ENCODE measurements around the gene ST6GALNAC3.

Gene ST6GALNAC3

DNA sequence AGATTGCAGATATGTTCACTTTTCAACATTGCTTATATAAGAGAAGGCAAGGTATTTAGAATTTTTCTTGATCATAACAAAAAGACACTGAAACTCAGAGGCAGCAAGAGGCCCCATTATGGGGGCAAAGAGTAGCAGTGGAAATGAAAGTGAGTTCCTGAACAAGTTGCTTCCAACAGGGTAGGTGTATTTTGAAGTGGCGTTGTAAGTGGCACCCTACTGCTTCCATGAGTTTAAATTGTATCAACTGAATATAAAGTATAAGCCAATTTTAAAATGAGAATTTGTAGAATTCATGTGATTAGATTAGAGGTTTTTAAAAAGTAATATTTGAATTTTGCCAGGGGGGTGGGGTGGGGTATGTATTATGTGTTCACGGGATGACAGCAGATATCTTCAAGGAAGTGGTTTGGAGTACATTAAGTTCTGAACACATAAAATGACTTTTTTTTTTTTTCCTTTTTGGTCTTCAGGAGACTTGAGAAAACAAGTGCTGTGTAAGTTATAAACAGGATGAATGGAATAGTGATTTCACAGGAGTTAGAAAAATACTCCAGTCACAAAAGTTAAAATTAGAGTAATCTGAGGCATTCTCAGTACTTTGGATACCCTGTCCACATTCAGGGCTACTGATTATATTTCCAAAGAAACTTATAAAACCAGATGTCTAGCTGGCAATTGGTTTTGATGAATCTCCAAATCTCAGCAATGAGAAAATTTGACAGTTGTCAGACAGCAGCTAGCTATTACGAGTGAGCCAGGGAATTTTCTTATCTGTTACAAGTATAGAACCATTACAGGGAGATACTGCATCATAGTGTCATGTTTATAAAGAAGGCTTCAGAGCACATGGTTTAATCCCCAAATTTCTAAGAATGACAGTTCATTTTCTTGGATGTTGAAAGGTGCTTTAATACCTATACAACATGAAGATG lies 182.0 kb downstream of the ST6GALNAC3 start:
- no peak for DNase-seq

DNA sequence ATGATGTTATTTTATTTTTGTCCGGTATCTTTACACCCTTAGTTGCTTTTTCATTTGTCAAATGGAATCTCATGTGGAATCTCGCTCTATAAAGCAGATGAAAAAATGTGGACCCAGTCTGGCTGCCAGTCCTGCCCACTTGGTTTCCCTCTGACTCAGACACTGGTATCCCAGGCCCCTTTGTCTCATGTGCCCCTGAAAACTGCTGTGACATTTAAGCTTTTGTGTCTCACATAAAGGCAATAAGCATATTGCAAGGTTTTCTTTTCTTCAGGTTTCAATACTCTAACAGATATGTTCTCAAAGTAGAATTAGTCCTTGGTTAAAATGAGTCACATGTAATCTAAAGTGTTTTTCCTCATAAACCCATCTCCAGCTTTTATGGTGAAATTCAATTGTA lies 183.3 kb downstream of the ST6GALNAC3 start:
- no peak for DNase-seq

DNA sequence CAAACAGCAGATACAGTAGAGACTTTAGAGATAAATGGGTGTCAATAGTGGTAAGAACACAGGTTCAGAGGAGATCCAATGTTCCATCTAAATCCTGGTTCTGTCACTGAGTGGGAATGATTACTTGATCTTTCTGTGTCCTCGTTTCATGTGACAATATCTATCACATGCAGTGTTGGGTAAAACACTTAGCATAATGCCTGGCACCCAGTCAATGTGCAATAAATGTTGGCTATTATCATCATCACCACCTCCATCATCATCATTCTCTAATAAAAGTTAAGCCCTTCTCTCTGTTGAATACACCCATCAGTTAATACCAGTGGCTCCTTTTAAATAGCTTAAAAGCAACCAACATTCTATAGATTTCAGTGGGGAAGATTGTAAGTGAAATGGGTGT lies 184.7 kb downstream of the ST6GALNAC3 start:
- DNase-seq, result no peak

DNA sequence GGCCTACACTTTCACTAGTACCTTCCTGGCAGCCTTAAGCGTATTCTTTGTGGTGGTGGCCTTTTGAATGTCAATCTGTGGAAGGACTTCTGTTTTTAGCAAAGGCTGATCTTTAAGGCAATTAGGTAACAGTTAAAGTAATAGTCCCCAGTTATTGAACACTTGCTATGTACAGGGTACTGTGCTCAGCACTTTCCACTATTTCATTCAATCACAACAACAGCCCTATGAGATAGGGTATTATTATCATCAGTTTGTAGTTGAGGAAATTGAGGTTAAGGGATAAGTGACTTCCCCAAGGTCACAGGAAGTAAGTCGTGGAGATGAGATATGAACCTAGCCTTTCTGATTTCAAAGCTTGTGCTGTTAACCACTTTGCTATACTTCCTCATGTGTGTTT lies 185.7 kb downstream of the ST6GALNAC3 start:
- no peak for DNase-seq

DNA sequence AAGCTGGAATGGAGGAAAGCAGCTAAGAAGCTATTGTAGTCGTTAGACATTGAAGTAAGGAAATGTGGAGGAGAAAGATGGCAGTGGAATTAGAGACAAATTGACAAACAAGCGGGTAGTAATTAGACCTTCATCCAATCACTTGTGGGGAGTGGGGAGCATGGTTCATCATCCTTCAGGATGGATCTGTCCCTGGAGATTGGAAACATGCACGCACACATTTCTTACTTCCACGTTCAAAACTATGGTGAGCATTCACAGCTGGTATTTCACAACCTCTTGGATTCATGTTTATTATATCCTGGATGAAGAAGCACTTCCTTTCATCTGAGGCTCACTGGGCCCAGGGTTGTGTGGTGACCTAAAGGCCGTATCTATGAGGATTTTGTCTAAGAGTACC lies 188.1 kb downstream of the ST6GALNAC3 start:
- DNase-seq, result no peak

DNA sequence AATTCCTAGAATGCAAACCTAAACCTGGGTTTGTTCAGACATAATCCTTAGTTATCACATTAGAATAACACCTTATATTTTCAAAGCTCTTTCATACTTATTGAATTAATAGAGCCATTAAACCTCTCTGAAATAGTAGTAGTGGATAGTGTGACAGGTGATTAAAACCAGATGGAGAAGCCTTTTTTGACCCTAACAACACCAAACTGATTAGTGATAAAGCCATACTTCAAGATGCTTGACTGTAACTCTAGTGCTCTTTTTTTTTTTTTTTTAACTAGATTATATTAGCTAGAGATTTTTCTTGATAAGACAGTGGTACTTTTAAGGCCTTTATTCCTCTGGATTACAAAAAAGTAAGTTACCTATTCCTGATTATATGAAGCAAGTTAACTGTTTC lies 190.1 kb downstream of the ST6GALNAC3 start:
- no peak for DNase-seq

DNA sequence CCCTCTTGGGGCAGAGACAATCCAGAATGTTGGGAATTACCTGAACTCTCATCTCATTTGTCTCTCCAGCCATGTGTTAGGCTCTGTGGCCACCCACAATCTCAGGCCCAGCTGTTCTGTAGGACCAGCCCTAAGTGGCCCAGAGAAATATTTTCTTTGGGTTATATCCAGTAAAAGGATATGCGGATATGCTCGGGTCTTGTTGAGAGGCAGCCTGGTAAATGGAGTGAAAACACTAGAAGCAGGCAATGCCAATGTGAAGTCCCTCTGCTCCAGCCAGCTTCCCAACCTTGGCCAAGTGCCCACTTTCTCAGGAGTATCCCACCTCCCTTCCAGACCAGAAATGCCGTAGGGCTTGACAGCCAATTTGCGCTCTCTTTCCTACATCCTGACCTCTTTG lies 192.2 kb downstream of the ST6GALNAC3 start:
- no peak for DNase-seq

DNA sequence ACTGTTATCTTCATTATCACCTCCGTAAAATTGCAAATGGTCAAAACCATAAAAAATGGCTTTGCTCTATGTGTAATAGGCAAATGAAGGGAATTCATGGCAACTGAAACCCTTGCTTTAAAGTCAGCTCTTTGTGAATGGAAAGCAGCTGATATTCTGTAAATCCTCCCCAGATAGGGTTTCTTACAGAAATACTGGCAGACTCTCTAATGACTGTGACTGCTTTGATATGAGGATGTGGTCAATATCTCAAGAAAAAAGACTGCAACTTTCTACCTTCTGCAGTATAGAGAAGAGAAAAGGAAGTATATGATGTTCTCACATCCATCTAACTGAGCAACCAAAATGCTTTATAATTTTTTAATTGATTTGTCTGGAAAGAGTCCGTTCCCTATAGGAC lies 193.1 kb downstream of the ST6GALNAC3 start:
- no peak for DNase-seq

DNA sequence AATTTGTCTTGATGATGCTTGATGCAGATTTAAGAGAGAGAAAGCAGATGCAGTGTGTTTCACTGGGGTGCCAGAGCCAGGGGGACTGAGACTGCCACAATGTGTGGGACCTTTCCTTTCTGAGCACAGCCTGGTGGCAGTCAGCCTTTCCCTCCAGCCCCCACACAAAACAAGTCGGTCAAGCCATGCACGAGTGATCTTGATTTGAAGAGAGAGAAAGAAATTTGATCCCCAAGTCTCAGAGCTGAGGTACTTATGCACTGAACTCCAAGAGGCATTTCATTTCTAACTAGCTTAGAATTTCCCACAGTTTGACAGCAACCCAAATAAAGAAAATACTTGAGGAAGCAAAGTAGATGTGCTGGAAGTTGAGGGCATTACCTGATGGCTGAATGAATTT lies 193.8 kb downstream of the ST6GALNAC3 start:
- DNase-seq, result no peak

DNA sequence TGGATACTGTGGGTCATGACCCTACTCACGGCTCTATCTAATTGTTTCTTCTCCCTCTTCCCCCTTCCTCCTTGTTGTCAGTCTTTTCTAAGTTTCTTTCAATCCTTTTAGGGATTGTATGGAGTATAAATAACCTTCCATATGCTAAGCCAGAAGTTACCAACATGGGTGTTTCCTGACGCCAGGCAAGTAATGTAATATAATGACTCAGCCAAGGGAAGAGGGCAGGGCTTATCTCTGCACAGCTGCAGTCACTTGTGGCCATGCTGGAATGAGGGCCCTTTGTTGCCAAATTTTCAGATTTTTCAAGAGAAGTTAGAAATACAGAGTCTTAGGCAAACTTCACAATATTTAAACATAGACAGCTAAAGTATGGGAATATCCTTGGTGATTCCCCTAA lies 194.6 kb downstream of the ST6GALNAC3 start:
- peak; percentile 48 for DNase-seq

DNA sequence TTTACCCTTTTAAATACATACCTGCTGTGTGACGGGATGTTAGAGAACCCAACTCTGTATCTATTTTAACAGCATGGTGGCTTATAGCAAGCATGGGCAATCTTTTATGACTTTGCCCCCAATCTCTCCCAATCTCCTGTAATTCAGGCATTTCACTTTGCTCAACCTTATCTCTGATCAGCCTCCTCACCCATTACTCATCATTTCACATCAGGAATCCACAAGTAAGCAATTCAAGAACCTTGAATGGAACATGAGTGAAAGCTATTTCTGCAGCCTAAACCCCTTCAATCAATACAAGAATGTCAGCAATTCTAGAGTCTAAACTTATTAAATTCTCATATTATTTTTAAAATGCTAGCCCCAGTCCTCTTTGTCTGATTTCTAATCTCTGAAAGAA lies 199.8 kb downstream of the ST6GALNAC3 start:
- no peak for DNase-seq

DNA sequence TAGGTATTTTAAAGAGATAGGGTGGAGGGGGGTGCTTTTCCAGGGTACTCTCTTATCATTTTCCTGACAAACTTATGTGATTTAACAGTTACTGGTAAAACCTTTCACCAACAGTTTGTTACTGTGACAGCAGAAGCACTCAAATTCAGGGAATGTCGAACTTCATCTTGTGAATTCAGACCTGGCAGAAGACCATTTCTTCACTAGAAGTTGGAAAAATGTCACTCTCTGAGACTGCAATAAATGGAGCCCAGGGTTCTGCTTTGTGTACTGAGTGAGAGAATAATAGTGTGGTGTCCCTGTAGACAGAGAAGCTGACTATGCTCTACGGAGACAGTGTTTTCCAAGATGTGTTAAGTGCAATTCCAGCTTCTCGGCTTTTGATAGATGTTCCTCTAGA lies 200.2 kb downstream of the ST6GALNAC3 start:
- DNase-seq, result no peak

DNA sequence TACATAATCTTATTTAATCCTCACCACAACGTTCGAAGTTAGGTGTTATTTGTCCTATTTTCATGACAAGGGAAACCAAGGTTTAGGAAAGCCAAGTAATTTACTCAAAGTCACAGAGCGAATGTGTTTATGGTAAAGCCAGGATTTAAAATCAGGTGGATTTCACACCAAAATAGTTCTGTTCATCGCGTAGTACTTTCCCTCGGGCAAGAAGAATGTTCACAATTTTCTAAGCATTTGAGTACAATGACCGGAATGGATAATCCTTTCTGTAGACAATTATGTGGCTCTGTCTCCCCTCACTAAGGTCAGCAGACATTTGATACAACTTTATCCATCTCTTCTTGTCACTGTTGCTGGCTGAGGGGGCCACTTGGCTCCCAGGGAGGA lies 204.2 kb downstream of the ST6GALNAC3 start:
- no peak for DNase-seq

DNA sequence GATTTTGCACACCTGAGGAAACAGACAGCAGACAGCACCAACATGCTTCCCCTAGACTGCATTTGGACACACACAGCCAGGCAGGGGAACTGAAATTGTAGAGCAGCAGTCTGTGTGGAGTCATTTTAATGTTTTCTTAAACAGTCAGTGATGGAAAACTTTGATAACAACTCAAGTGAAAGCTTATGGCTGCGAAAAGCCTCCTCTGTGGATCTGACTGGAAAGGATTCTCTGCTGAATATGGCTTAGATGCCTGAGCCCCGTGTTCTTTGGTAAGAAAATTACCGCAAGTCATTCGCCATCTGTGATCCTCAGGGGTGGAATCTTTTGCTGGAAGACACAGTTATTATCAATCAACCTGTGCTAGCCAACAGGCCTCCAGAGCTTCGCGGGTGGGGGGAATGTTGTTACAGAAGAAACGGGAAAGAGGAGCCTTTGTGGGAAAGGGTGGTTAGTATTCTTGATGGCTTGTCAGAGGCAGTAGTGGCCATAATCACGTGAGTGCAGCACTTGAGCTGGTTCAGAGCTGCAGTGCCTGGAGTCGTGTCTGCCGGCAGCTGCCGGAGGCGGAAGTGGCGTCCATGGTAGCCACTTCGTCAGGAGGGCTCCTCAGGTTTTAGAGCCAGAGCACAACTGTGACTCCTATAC lies 204.7 kb downstream of the ST6GALNAC3 start:
- no peak for DNase-seq

DNA sequence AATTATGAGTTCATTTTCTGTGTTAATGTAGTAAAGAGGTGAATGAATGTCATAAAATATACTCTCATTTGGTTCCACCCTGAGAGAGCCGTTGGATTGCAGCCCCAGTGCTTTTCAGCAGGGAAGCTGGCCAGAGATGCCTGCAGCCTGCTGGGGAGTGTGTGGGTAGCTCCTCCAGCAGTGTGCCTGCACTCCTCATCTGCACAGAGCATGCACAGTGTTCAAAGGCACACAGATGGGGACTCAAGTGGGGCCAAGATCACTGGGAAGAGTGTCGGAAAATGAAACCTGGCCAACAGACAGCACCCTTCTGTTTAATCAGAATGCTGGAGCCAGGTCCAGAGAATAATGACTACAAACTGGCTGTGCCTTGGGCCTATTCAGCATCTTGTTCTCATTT lies 206.8 kb downstream of the ST6GALNAC3 start:
- DNase-seq, result peak; percentile 72

DNA sequence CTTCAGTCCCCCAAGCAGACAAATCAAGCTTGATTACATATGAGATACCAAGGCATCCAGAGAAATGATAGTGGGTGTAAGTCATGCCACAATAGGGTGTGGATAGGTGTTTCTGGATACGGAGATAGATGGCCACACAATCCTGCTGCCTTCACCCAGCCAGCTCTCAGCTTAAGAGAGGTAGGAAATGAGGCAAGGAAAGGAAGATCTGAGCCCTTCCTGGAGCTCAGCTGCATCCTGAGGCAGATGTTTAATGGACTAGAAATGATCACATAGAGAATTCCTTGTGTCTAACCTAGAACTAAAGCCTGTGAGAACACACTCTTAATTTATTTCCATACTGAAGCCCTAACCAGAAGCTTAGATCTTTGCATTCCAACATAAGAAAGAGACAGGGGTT lies 210.3 kb downstream of the ST6GALNAC3 start:
- DNase-seq, result no peak

DNA sequence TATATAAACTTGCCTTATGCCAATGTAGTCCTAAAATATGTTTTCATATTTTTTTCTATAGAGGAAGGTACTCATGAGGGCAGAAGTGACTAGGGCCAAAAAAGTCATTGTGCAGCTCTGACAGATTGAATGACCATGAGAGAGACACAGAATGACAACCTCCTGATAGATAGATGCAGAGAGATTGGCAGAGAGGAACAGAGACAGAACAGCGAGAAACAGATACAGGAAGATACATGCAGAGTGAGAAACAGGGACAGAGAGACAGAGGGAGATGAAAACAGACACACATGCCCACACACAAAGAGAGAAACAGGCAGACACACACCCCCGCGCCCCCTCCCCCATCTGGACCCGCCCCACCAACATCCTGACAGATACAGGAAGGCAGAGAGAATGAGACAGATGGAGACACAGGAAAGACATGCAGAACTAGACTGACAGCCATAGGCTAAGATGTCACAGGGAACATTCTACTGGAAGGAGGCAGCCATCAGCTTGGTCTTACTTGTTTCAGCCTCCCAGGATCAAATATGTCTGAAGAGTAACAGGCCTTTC lies 211.1 kb downstream of the ST6GALNAC3 start:
- DNase-seq, result no peak

DNA sequence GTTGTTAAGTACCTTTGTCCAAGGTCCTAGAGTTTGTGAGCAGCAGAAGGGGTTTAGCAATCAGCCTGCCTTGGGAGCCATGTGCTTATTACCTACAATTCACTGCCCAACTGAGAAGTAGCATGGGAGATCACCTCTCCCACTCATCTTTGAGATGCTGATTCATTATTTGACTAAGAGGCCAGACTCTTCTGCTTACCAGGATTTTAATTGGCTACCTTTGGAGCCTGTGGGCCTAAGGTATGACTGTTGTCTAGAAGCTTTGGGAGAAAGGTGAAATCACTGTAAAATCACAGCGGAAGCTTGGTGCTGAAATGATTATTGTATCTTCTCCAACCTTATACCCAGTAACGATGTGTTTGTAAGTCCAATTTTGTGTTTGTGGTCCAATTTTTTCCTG lies 213.4 kb downstream of the ST6GALNAC3 start:
- DNase-seq, result no peak

DNA sequence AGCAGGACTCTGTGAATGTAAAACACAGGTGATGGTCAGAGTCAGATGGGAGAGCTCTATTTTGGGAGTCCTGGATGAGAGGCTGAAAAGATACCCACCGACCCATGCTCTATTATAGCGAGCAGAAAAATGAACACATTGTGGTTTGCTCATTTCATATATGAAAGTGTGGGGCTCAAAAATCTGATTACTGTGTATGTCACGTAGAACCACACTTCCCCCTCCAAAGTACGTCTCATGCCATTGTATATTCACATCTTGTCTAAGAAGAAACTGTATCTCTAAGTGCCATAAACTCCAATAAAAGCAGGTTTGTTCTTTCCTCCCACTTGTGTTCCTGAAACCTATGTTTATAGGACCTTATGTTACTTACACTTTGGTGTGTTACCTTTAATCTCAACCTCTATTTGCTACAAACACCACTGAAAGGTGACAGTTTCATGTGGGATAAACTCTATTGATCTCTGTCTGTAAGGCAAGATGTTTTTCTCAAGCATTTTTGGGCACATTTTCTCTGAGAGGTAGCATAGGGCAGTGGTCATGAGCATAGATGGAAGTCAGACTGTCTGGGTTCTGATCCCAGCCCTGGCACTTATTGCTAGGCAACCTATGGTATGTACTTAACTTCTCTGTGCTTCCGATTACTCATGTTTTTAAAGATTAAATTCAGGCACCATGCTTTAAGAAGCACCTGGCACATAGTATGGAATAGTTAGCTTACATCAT lies 214.4 kb downstream of the ST6GALNAC3 start:
- no peak for DNase-seq

DNA sequence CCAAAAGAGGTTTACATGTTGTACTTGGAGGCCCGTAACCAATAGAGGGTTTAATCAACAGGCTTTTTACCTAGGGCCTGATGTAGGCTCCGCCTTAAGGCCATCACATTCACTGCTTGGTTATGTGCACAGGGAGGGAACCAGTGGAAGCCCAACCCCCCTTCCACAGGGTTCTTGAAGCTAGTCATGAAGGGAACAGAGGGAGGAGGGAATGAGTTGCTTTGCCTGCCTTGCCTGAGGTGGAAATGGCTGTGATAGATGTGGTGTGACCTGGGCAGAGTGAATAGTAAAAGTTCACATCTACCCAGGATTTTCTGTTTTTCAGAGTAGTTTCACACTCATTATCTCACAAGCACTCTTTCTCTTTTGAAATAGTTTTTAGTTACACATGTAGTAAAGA lies 215.1 kb downstream of the ST6GALNAC3 start:
- DNase-seq, result no peak

DNA sequence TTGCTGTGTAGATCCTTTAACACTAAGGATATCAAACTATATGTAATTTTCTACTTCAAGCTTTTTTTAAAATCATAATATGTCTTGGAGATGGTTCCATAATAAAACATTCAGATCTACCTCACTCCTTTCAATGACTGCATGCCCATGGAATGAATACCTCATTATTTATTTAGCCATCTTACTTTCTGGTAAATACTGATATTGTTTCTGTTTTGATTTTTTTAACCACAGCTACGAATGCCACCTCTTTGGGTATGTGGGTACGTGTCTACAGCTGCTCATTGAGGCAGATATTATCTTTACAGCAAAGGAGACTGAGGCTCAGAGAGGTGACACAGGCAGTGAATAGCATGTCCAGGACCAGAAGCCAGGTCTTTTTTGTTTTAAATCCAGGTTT lies 215.7 kb downstream of the ST6GALNAC3 start:
- no peak for DNase-seq

DNA sequence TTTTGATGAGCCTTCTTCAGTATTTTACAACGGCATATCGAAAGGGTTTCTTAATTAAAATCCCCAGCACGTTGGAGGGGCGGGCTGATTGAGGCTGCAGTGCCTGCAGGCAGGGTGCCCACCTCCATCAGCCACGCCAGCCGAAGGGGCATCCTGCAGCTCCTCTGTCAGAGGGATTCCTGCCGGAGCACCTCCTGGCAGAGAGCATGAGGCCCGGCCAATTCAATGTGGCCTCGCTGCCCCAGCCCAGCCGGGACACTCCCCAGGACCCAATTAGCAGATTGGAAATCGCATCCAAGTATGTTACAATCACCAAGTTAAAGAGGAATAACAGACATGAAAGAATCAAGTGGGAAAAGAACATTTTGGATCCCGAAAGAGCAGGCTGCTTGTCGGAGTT lies 216.6 kb downstream of the ST6GALNAC3 start:
- DNase-seq, result no peak

DNA sequence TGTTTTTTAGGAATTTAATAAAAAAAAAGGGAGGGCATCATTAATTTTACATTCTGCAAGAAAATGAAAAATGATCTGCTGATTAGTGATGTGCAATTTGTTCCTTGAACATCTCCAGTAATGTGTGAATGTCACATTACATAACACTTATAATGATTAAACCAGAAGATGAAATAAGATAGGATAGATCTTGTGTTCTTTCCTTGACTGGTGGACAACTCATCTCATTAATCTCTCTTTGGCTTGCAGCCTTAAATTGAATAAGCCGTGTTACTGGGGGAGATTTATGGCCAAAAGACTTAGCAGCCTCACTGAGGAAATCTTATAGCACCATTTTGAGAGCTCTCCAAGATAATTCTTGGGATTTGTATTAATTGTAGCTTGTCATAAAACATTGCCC lies 217.2 kb downstream of the ST6GALNAC3 start:
- DNase-seq, result no peak

All from right hindlimb (tissue), 1 donor.